GM21529 (cell line): Measurements from ENCODE around the gene TMEM18.

Source experiments
- ATAC-seq: cut with Tn5 transposase; IDR thresholded peaks from one replicate; pipeline ENCODE4 v1.9.1; 2021; ENCODE audit not compliant: unreplicated experiment

The TMEM18 gene

DNA sequence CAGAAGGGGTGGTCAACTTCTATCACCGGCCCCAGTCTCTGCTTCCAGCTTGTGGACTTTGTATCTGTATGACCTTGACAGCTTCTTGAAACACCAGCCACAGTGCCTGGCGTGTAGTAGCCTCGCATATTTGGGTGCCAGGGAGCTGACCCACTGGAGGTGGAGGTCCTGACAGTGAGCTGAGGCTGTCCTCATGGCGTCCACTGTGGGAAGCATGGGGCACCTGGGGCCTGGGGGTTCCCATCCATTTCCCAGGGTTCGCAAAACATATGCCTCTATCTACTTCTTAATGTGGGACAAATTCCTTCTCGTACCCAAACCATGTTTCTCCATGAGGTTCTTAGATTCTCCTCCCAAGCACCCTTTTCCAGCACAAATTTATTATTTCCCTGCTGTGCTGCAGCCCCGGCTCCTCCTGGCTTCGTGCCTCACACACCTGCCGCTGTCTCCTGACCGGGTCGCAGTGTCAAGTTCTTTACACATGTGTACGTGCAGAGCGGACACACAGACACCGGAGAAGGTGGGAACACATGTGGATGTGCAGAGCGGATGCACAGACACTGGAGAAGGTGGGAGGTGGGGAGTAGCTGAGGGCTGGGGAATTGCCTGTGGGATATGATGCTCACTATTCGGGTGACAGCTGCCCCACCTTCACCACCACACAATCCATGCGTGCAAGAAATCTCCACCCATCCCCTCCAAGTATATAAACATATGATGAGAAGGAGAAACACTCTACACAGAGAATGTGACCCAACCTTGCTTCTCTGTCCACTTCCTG is 23.4 kb downstream of the TMEM18 start:
- ATAC-seq, result no peak

DNA sequence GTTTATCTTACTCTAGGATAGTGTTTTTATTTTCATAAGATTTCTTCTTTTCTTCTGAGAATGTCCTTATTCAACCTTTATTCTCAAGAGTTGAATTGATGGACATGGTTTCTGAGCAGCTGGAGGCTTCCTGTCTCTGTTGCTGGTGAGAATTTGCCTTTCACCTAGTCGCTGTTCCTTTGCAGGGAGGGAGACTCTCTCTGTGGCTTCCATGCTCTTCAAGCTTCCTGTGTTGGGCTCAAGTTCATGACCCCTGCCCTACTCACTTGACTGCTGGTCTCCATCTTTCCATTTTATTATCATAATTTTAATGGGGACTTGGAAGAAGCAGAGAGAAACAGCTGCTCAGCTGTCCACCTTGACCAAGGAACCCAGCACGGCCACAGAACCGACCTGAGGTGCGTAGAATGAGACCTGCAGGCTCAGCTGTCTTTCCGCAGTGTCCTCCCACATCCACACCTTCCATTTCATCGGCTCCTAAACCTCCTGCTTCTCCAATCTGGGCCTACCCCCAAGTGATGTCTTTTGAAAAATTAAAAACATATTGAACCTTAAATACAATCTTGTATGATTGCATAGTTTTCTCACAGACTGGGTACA is 24.2 kb downstream of the TMEM18 start:
- no peak for ATAC-seq

GRCh38 chr2:651951-652373 is 25.2 kb downstream of the TMEM18 start:
- no peak for ATAC-seq

GRCh38 chr2:650343-651310 is 26.6 kb downstream of the TMEM18 start:
- no peak for ATAC-seq

DNA sequence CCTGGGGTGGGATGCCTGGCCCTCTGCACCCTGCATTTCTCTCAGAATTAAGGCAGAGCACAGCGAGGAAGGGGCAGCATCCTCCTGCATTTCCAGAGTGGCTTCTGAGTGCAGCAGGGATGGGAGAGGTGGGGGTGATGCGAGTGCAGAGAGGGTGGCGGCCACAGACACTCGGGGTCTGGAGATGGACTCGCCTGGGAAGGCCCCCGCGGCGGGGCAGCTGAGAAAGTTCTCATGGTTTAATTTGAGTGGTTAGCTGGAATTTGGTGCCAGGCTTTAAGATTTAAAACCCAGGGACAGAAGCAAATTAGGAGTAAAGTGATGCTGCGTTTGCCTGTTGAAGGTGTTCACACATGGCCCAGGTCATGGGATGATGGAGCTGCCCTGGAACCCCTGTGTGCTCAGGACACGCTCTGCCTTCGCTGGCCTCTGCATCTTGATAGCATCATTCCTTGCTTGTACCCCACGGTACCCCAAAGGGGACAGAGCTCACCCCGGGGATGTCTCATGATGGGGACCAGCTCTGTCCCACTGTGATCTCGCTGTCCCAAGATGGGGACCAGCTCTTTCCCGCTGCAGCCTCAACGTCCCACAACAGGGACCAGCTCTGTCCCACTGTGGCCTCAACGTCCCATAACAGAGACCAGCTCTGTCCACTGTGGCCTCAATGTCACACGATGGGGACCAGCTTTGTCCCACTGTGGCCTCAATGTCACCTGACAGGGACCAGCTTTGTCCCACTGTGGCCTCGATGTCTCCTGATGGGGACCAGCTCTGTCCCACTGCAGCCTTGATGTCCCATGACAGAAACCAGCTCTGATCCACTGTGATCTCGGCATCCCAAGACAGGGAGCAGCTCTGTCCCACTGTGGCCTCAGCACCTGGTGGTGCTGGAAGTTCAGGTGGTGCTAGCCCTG is 27.5 kb downstream of the TMEM18 start:
- ATAC-seq, result no peak

GRCh38 chr2:648476-649424 is 28.5 kb downstream of the TMEM18 start:
- no peak for ATAC-seq

GRCh38 chr2:647691-648231 is 29.4 kb downstream of the TMEM18 start:
- ATAC-seq, result no peak

DNA sequence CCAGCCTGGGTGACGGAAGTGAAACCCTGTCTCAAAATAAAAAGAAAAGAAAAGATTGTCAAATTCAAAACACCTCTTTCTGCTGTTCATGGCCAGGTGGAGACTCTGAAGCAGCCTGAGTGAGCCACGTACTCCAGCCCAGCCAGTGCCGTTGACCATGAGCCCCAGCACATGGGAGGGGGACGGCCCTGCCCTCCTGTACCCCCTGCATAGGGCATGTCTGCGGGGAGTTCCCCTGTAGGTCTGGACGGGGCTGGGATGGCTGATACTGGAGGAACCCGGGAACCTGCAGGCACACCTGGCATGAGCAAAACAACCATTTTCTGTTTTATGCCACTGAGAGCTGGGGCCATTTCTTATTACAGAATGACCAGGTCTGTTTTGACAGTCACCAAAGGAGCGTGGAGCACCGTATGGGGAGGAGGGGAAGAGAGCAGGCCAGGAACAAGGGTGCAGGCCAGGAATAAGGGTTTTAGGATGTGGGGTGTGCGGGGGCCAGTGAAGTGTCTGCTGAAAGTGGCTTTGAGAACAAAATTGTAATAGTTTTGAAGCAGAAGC is 30.1 kb downstream of the TMEM18 start:
- no peak for ATAC-seq

DNA sequence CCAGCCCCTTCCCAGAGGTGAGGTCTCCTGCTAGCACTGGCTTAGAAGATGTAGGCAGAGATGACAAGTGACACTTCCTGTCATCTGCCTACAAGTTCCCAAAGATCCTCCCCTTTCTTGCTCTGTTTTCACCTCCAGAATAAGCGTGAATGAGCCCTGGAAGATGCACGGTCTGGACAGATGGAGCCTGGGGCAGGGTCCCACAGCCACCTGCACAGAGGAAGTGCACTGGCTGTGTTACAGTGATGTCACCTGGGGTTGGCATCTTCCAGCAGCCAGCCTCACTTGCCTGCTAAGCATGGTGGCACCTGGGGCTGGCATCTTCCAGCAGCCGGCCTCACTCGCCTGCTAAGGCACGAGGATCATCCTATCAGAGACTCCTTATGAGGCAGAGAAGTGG is 32.3 kb downstream of the TMEM18 start:
- ATAC-seq, result no peak

DNA sequence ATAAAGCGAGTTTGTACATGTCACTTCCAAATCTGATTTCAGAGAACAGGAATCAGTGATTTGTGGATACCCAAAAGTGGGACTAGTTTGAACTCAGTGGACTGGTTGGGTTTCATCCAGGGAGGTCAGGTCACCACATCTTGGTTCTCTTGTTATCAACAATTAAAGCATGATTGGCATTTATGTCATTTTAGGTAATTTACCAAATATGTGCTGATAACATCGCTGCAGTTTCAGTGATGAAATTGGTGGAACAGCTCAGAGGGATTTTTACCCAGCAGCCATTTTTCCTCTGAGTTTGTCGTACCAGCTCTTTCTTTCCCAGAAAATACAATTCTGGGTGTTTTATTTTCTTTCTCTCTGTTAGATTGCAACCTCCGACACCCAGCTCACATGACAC is 33.4 kb downstream of the TMEM18 start:
- ATAC-seq, result no peak

GRCh38 chr2:643334-643733 is 33.9 kb downstream of the TMEM18 start:
- ATAC-seq, result no peak

GRCh38 chr2:641872-642815 is 35.1 kb downstream of the TMEM18 start:
- no peak for ATAC-seq

DNA sequence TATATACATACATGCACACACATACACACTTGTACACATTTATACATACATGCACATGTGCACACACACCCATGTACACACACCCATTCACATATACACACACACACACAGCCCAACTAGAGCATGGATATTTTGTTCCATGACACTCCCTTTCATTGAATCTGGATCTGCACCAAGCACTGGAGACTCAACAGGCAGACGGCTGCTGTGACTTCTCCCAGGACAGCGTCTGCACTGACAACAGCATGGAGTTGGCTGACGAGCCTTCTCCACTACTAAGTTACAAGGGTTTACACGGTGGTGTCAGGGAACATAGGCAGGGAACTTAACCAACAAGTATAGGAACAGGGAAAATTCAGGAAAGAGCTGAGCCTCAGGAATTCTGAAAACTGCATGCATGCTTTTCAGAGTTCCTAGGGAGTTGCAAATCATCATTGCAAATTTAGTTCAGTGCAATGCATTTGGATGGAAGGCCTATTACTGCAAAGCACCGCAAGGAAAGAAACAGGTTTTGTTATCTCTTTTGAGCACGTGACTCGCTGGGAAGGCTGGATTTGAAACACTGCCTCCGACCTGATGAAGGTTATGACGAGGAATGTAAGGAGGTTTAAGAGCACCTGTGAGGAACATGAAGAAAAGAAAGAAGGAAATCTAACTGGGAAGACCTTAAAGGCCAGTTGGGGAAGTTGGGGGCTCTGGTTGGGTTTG is 35.9 kb downstream of the TMEM18 start:
- no peak for ATAC-seq

GRCh38 chr2:639703-640102 is 37.5 kb downstream of the TMEM18 start:
- ATAC-seq, result no peak

GRCh38 chr2:637804-638203 is 39.4 kb downstream of the TMEM18 start:
- no peak for ATAC-seq

- no peak for ATAC-seq
These were observed 39.8 kb downstream of the TMEM18 start for GRCh38 chr2:637406-637776.
